GM19099 (cell line): Measurements from ENCODE around the gene FCRLA.
A peak's percentile ranks its signal among the peaks of the same experiment; 100 is the strongest.

Experiments
- POLR2A ChIP-seq: IDR thresholded peaks from 3 replicates; pipeline ENCODE4 v1.6.1; 2011; ENCODE audit warnings: low read depth; ENCODE audit not compliant: insufficient read length; ENCODE audit errors: extremely low read depth

The FCRLA gene

DNA sequence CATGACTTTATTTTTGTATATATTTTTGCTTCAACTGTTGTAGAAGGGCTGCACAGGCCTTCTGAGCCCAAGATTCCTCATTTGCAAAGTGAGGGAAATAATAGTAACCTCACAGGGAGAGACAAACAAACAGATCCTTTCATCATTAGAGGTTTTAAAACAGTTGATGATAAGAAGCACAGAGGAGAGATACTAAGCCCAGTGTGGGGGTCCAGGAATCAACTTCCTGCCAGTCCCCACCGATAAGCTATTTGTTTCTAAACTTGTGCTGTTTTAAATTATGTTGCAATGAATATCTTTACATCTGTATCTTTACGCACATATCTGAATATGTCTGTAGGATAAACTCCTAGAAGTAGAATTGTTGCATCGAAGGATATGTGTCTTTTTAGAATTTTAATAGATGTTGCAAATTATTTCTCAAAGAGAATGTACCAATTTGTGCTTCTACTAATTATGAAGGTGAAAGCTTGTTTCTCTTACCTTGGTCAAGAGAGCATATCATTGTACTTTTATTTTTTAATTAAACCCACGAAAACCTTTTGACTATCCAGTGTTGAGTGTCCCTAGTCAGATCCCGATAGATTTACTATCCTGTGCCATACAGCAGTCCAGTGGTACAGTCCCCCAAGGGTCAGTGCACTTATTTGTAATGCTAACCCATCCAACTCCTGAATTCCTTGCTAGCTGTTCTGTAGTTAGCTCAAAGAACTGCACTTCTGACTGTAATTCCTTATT is 25.1 kb downstream of the FCRLA start:
- no peak for TF ChIP-seq POLR2A

DNA sequence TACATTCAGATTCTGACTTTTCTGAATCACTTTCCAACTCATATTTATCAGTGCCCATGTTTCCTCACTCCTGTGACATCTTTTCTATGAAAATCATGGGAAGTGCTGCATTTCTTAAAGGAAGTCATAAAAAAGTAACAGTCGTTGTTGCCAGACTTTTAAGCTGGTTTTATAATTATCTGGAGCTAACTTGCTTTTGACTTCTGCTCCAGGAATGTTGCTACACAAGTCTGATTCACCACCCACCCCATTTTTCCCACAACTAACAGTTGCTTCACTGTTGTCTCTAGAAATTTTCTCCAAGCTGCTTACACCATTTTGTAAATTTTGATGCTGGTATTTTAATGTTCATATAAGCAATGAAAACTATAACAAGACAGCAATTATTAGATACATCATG is 26.5 kb downstream of the FCRLA start:
- TF ChIP-seq POLR2A, result no peak

DNA sequence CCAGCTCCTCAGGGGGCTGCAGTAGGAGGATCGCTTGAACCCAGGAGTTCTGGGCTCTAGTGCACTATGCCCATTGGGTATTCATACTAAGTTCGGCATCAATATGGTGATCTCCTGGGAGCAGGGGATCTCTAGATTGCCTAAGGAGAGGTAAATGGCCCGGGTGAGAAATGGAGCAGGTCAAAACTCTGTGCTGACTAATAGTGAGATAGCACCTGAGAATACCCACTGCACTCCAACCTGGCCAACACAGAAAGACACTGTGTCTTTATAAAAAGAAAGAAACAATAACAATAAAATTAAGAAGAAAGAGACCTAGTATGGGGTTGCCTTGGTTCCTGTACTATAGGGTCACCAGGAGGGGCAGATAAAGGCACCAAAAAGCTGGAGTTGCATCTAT is 28.8 kb downstream of the FCRLA start:
- TF ChIP-seq POLR2A, result no peak

DNA sequence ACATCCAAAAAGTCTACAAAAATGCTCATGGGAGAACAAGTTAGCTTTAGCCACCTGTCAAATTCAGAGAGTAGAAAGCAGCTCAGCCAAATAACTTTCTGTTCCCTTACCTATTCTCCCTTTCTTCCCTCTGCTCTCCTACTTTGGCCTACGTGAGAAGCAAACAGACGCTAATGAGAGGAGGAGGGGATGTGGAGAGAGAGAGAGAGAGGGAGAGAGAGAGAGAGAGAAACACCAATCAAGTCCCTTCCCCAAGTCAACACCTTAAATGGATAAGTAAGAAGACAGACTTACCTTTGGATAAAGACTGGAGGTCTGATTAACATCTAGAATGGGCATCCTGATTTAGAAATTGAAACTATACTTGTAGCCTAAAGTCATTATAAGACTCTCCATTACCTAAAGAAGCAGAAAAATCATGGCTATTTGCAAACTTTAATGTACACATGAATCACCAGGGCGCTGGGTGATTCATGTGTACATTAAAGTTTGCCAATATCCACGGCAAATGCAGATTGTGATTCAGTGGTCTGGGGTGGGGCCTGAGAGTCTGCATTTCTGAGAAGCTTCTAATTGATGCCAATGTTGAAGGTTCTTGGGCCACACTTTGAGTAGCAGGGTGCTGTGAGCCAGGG is 29.4 kb downstream of the FCRLA start:
- no peak for TF ChIP-seq POLR2A

DNA sequence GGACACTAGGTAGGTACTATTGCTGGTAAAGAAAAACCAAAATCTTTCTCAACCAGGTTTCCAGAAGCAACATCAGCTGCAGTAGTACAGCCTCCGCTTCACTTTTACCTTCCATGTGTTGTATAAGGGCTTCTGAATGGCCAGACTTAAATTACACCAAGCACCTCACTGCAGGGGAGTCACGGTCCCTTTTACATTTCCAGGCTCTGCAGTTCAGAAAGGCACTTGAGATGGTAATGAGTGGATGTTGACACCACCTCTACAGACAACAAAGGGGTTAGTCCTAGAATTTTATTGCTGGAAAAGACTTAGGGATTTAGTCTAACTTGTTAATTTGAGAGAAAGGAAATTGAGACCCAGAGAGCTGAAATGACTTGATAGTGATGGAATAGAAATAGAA is 30.6 kb downstream of the FCRLA start:
- no peak for TF ChIP-seq POLR2A

DNA sequence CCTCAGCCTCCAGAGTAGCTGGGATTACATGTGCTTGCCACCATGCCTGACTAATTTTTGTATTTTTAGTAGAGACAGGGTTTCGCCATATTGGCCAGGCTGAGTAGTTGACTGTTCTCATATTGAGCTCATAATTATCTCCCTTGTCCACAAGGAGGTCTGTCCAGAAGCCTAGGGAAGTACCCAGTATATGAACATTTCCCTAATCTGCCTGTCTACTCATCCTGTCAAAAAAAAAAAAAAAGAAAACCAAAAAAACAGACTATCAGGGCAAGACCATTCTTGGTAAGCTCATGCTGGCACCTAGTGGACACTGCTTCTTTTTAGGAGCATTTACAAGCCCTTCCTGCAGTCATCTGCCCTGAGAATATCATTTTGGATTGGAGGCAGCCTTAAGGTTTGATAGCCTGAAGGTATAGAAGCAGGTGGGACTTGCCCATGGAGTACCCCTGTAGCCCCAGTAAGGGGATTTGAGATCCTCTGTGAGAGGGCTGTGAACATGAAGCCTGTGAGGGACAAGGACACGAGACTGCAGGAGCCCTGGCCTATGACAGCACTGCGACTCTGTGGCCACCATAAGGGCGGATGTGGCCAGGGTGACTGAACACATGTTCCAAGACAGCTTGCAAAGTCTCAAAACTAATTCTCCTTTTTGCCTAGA is 31.7 kb downstream of the FCRLA start:
- TF ChIP-seq POLR2A, result peak; percentile 26

DNA sequence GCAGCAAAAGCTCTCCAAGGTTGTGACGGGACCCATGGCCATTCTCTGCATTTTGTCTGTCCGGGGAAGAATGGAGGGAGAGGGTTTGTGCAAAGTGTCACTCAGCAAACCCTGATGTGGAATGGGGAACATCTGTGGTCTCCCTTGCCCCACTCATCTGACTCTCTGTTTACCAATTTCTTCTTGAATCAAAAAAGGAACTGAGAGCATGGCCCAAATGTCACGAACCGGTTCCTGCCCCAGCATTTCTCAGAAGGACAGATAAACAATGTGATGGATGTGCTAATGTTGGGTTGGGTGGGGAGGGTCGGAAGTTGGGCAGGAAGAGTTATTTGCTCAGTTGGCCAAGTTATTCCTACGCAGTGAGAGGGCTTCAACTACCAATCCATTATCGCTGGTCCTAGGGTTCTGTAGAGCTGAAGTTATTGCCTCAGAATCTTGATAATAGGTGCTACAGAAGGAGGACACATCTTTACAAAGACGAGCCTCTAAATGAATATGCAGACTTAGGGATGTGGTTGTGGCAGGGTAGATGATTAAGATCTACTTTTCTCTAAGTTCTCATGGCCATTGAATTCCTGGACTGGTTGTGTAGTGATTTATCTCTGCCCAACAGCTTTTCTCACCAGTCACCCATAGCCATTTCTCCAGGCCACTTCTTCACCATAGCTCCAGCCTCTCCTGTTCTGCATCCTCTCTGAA is 33.0 kb downstream of the FCRLA start:
- peak; percentile 36 for TF ChIP-seq POLR2A

DNA sequence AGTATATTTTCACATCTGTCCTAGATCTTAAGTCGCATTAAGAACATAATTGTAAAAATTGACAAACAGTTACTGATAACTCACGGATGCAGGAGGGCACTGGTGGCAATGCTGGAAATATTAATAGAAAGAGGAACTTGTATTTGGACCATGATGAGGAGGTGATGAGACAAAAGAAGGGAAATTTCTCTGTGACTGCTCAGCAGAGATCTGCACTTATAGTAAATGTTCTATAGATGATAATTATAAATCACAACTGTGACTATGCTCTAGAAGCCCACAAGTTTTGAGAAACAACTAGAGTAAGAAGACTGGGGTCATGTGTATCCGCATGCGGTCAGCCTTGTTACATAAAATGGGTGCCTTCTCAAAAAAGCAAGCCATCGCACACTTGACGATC is 33.9 kb downstream of the FCRLA start:
- TF ChIP-seq POLR2A, result no peak

DNA sequence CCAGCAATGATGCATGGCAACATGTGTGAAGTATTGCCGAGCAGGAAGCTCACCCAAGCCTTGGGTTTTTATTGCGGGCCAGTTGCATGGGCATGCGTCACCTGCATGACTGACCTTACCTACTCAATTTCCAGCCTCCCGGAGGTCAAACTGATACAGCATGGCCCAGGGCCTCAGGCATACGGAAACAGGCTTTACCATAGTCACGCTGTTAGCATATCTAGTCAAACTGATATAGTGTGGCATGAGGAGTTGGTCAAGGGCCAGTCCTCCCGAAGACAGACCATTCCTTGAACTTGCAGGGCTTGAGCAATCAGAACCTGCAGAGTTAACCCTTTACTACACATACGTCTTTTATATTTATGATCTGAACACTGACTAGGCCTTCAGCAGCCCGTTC is 36.2 kb downstream of the FCRLA start:
- no peak for TF ChIP-seq POLR2A

DNA sequence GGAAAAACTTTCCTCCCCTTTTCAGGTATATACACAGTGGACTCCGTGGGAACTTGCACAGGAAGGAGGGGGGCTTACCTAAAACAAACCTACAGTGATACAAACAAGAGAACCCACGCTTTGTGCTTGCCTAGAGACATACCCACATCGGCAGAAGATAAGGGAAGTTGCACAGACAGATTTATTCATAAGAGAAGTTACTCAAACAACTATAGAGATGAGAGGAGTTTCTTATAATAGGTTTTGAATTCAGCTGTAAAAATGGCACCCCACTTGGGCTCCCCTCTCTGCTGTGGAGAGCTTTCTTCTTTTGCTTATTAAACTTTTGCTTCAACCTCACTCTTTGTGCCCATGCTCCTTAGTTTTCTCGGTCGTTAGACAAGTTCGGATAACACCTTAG is 40.8 kb downstream of the FCRLA start:
- no peak for TF ChIP-seq POLR2A

DNA sequence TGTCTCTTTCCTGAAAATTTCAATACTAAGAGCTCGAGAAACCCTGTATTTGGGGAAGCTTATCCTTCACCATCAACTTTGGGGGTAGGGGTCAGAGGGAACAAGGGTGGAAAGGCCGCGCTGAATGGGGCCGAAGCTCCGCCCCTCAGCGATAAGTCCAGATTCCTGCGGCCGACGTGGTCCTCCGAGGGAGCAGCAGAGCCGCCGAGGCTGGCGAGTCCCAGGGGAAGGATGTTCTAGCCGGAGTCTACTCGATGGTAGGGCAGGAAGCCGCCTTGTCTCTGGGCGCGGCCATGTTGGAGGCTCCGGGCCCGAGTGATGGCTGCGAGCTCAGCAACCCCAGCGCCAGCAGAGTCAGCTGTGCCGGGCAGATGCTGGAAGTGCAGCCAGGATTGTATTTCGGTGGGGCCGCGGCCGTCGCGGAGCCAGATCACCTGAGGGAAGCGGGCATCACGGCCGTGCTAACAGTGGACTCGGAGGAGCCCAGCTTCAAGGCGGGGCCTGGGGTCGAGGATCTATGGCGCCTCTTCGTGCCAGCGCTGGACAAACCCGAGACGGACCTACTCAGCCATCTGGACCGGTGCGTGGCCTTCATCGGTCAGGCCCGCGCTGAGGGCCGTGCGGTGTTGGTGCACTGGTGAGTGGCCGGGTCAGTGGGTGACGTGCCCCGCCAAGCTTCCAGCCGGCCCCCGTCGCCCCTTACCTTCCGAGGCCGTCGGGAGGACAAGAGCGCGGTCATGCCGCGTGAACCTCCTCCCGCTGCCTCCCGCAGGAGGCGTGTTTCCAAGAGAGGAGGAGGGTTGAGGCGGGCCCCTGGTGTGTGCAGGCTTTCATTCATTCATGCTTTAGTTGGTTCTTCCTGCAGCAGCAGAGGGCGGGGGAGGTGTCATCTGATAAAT is 42.7 kb downstream of the FCRLA start, which contains the start of gene DUSP12:
Gene DUSP12, plus strand, starts transcription at position 278 of the 899 bp plus-strand sequence. Its CDS starts 16 bp downstream, at position 294.
- TF ChIP-seq POLR2A, result peak; percentile 86

DNA sequence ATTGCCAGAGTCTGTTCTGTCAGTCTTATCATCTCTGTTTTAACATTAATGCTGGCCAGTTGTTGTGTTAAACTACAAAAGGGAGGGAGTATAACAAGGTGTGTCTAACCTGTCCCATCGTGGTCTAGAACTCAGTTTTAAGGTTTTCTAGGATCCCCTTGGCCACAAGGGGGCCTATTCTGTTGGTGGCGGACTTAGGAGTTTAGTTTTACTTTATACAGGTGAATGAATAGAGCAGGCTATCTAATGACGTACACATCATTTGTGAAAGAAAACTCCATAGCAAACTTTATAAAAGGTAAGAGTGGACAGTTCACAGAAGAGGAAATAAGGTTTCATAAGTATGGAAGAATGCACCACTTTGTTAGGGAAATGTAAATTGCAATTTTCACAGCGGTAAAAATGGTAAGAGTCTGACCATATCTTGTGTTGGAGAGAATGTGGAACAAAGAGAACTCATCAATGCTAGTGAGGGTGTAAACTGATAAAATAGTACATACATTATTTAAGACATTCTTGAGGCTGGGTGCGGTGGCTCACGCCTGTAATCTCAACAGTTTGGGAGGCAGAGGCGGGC is 56.6 kb downstream of the FCRLA start:
- no peak for TF ChIP-seq POLR2A
